Neural crest cell (in vitro differentiated cells): Measurements from ENCODE around the gene ERV3-1. TPM values are rescaled to one million over a fixed set of nuclear protein-coding genes. Genes with fewer than 3 reads are reported as not detected.
"Not testable (repeated sequence)": the region's sequence is repeated elsewhere in the genome, so short reads cannot be mapped to it uniquely, and the experiment has no call there.

Experiments
- DNase-seq: peaks from one replicate; pipeline ENCODE4 v3.0.0; 2021; ENCODE audit warnings: low read depth, mixed read lengths, low spot score
- H3K27ac Mint-ChIP-seq: one replicate; pipeline ENCODE4 v1.8.0; 2021; ENCODE audit warnings: mild to moderate bottlenecking, mixed read lengths; ENCODE audit not compliant: unreplicated experiment
- H3K27me3 Mint-ChIP-seq: 2 replicates; pipeline ENCODE4 v1.8.0; 2021; ENCODE audit warnings: low read depth, mild to moderate bottlenecking, mixed read lengths
- H3K36me3 Mint-ChIP-seq: 2 replicates; pipeline ENCODE4 v1.8.0; 2021; ENCODE audit warnings: low read depth, mild to moderate bottlenecking, mixed read lengths
- H3K4me1 Mint-ChIP-seq: 2 replicates; pipeline ENCODE4 v1.8.0; 2021; ENCODE audit warnings: mixed read lengths
- H3K4me3 Mint-ChIP-seq: one replicate; pipeline ENCODE4 v1.8.0; 2021; ENCODE audit warnings: mild to moderate bottlenecking, mixed read lengths
- H3K9me3 Mint-ChIP-seq: 2 replicates; pipeline ENCODE4 v1.8.0; 2021; ENCODE audit warnings: mixed read lengths
- long read RNA-seq: library from polyadenylated mRNA; unstranded; transcript quantifications from one replicate; pipeline ENCODE4 v2.0.0, GENCODE V29; 2020
- total RNA-seq: library from RNA; stranded (reverse); gene quantifications from 2 replicates; pipeline ENCODE4 v1.2.1, GENCODE V29; 2021
- TF ChIP-seq, protein P1 (sequence below): fragments of 200-600 bp; sonication (generic); conservative IDR thresholded peaks from 2 replicates; pipeline ENCODE4 v1.5.0; 2021; ENCODE audit warnings: antibody characterized with exemption, mild to moderate bottlenecking

Gene ERV3-1, protein sequence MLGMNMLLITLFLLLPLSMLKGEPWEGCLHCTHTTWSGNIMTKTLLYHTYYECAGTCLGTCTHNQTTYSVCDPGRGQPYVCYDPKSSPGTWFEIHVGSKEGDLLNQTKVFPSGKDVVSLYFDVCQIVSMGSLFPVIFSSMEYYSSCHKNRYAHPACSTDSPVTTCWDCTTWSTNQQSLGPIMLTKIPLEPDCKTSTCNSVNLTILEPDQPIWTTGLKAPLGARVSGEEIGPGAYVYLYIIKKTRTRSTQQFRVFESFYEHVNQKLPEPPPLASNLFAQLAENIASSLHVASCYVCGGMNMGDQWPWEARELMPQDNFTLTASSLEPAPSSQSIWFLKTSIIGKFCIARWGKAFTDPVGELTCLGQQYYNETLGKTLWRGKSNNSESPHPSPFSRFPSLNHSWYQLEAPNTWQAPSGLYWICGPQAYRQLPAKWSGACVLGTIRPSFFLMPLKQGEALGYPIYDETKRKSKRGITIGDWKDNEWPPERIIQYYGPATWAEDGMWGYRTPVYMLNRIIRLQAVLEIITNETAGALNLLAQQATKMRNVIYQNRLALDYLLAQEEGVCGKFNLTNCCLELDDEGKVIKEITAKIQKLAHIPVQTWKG
- 33.0 and 38.1 TPM in 2 replicates for total RNA-seq
- long read RNA-seq, transcript ERV3-1-201 (2 exons, 2,719 nt), result major isoform, 7 of 22 reads
- long read RNA-seq, partial matches to known transcripts, result 0 of 22 reads
- long read RNA-seq, other reads (novel, unspliced or antisense), result 15 of 22 reads

GRCh38 chr7:65006094-65006992 lies at the start of gene ERV3-1:
ERV3-1 (minus strand) TSS chr7:65006687; CDS start chr7:64993026, 13,661 bp downstream.
- DNase-seq, result peak; percentile 81
- Mint-ChIP-seq H3K9me3 (peaks cover 11% of the 10 kb centered on the region), H3K4me3 (peak within 1 kb of the TSS; percentile 100), H3K4me1 (peaks cover 32% of the 10 kb centered on the region), H3K27ac (peak within 1 kb of the TSS; percentile 99), H3K27me3 (no peaks in the 10 kb centered on the region), H3K36me3 (peaks cover 35% of the 10 kb centered on the region)
- TF ChIP-seq, protein P1, sequence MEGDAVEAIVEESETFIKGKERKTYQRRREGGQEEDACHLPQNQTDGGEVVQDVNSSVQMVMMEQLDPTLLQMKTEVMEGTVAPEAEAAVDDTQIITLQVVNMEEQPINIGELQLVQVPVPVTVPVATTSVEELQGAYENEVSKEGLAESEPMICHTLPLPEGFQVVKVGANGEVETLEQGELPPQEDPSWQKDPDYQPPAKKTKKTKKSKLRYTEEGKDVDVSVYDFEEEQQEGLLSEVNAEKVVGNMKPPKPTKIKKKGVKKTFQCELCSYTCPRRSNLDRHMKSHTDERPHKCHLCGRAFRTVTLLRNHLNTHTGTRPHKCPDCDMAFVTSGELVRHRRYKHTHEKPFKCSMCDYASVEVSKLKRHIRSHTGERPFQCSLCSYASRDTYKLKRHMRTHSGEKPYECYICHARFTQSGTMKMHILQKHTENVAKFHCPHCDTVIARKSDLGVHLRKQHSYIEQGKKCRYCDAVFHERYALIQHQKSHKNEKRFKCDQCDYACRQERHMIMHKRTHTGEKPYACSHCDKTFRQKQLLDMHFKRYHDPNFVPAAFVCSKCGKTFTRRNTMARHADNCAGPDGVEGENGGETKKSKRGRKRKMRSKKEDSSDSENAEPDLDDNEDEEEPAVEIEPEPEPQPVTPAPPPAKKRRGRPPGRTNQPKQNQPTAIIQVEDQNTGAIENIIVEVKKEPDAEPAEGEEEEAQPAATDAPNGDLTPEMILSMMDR, result no peak

GRCh38 chr7:65055786-65056185 lies 49.3 kb upstream of the ERV3-1 start:
- H3K36me3 Mint-ChIP-seq, result peaks cover 29% of the 10 kb centered on the region
- not testable (repeated sequence) for H3K27me3 Mint-ChIP-seq, H3K4me1 Mint-ChIP-seq, H3K4me3 Mint-ChIP-seq, H3K27ac Mint-ChIP-seq, DNase-seq, H3K9me3 Mint-ChIP-seq

GRCh38 chr7:65054466-65054994 lies 48.0 kb upstream of the ERV3-1 start:
- H3K4me1 Mint-ChIP-seq, H3K27me3 Mint-ChIP-seq, H3K4me3 Mint-ChIP-seq, H3K27ac Mint-ChIP-seq, DNase-seq, H3K9me3 Mint-ChIP-seq: not testable (repeated sequence)
- H3K36me3 Mint-ChIP-seq, result peaks cover 36% of the 10 kb centered on the region

DNA sequence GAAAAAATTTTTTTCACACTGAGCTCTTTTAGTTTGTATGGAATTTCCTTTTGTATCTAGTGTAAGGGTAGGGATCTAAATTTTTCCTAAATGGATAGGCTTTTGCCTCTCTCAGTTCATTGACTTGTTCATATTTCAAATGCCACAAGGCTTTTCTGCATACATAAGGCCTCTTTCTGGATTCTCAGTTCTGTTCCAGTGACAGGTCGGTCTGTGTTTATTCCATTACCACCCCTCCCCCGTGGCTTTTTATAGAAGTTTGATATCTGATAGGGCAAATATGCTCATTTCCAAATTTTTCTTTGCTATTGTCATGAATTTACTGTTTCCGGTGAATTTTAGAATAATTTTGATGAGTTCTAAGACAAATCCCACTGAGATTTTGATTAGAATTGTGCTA lies 45.2 kb upstream of the ERV3-1 start:
- not testable (repeated sequence) for H3K4me1 Mint-ChIP-seq, DNase-seq, H3K27me3 Mint-ChIP-seq, H3K9me3 Mint-ChIP-seq, H3K27ac Mint-ChIP-seq, H3K4me3 Mint-ChIP-seq
- H3K36me3 Mint-ChIP-seq, result peaks cover 26% of the 10 kb centered on the region

- H3K4me3 Mint-ChIP-seq, H3K9me3 Mint-ChIP-seq, H3K4me1 Mint-ChIP-seq, H3K27ac Mint-ChIP-seq, H3K27me3 Mint-ChIP-seq, DNase-seq: not testable (repeated sequence)
- H3K36me3 Mint-ChIP-seq, result peaks cover 26% of the 10 kb centered on the region
These were observed 44.7 kb upstream of the ERV3-1 start for GRCh38 chr7:65051139-65051538.

- DNase-seq, H3K9me3 Mint-ChIP-seq, H3K27me3 Mint-ChIP-seq, H3K4me3 Mint-ChIP-seq, H3K4me1 Mint-ChIP-seq: not testable (repeated sequence)
- H3K27ac Mint-ChIP-seq, result peak overlapping the region; percentile 62
- peaks cover 20% of the 10 kb centered on the region for H3K36me3 Mint-ChIP-seq
These were observed 39.8 kb upstream of the ERV3-1 start for GRCh38 chr7:65046329-65046728.

- H3K27ac Mint-ChIP-seq, H3K27me3 Mint-ChIP-seq, H3K9me3 Mint-ChIP-seq, H3K4me1 Mint-ChIP-seq, H3K4me3 Mint-ChIP-seq, DNase-seq: not testable (repeated sequence)
- H3K36me3 Mint-ChIP-seq, result peaks cover 13% of the 10 kb centered on the region
These were observed 39.1 kb upstream of the ERV3-1 start for GRCh38 chr7:65045589-65045988.

GRCh38 chr7:65038767-65039166 lies 32.3 kb upstream of the ERV3-1 start:
- peak overlapping the region; percentile 92 for H3K4me3 Mint-ChIP-seq
- H3K4me1 Mint-ChIP-seq, result peaks cover 14% of the 10 kb centered on the region
- H3K27ac Mint-ChIP-seq, result peak overlapping the region; percentile 14
- not testable (repeated sequence) for H3K27me3 Mint-ChIP-seq, H3K36me3 Mint-ChIP-seq, H3K9me3 Mint-ChIP-seq
- peak; percentile 29 for DNase-seq
